Superior temporal gyrus (tissue), 1 donor: ENCODE measurements around the gene MINPP1.
"Not testable (repeated sequence)": the region's sequence is repeated elsewhere in the genome, so short reads cannot be mapped to it uniquely, and the experiment has no call there.

ENCODE experiments used
- DNase-seq: peaks from one replicate; pipeline ENCODE4 v3.0.0-alpha.2; 2016; ENCODE audit errors: extremely low spot score

The MINPP1 gene

GRCh38 chr10:87504640-87505365 lies at the start of gene MINPP1:
Gene MINPP1, plus strand, starts transcription at chr10:87504893. Its CDS starts 23 bp downstream, at chr10:87504916.
- DNase-seq, result peak; percentile 81

- DNase-seq, result not testable (repeated sequence)
Observed at GRCh38 chr10:87456586-87457220, 48.0 kb upstream of the MINPP1 start.

- not testable (repeated sequence) for DNase-seq
Observed at GRCh38 chr10:87461751-87462150, 42.9 kb upstream of the MINPP1 start.

- not testable (repeated sequence) for DNase-seq
Observed at GRCh38 chr10:87466849-87467248, 37.8 kb upstream of the MINPP1 start.

GRCh38 chr10:87488733-87489132 lies 16.0 kb upstream of the MINPP1 start:
- DNase-seq, result not testable (repeated sequence)

GRCh38 chr10:87490285-87490684 lies 14.4 kb upstream of the MINPP1 start:
- not testable (repeated sequence) for DNase-seq

- not testable (repeated sequence) for DNase-seq
Observed at GRCh38 chr10:87492450-87492849, 12.2 kb upstream of the MINPP1 start.

GRCh38 chr10:87495446-87495845 lies 9.2 kb upstream of the MINPP1 start:
- not testable (repeated sequence) for DNase-seq

- DNase-seq, result not testable (repeated sequence)
Observed at GRCh38 chr10:87497386-87497785, 7.3 kb upstream of the MINPP1 start.

- not testable (repeated sequence) for DNase-seq
Observed at GRCh38 chr10:87498106-87498789, 6.4 kb upstream of the MINPP1 start.

GRCh38 chr10:87500646-87501048 lies 4.0 kb upstream of the MINPP1 start:
- no peak for DNase-seq

- no peak for DNase-seq
Observed at GRCh38 chr10:87503401-87503800, 1.3 kb upstream of the MINPP1 start.

- DNase-seq, result no peak
Observed at GRCh38 chr10:87503886-87504285, 807 bp upstream of the MINPP1 start.

GRCh38 chr10:87504307-87504639 lies 420 bp upstream of the MINPP1 start:
- DNase-seq, result peak; percentile 75

GRCh38 chr10:87505366-87506111 lies 846 bp downstream of the MINPP1 start:
- no peak for DNase-seq

GRCh38 chr10:87506956-87507355 lies 2.3 kb downstream of the MINPP1 start:
- DNase-seq, result no peak

- DNase-seq, result no peak
Observed at GRCh38 chr10:87507879-87508483, 3.3 kb downstream of the MINPP1 start.

GRCh38 chr10:87508837-87509236 lies 4.1 kb downstream of the MINPP1 start:
- no peak for DNase-seq

GRCh38 chr10:87510025-87510424 lies 5.3 kb downstream of the MINPP1 start:
- no peak for DNase-seq

- DNase-seq, result no peak
Observed at GRCh38 chr10:87511526-87511925, 6.8 kb downstream of the MINPP1 start.

GRCh38 chr10:87518937-87519336 lies 14.2 kb downstream of the MINPP1 start:
- DNase-seq, result no peak

GRCh38 chr10:87519582-87519981 lies 14.9 kb downstream of the MINPP1 start:
- no peak for DNase-seq
